Activated naive CD4-positive, alpha-beta T cell (primary cell): ENCODE measurements around the gene ENTPD3.
"Not testable (repeated sequence)": the region's sequence is repeated elsewhere in the genome, so short reads cannot be mapped to it uniquely, and the experiment has no call there.

Source experiments
- DNase-seq, 4 experiments: peaks; one replicate each; lab custom pipeline; 2025; lab: John Stamatoyannopoulos, UW

Gene ENTPD3

DNA sequence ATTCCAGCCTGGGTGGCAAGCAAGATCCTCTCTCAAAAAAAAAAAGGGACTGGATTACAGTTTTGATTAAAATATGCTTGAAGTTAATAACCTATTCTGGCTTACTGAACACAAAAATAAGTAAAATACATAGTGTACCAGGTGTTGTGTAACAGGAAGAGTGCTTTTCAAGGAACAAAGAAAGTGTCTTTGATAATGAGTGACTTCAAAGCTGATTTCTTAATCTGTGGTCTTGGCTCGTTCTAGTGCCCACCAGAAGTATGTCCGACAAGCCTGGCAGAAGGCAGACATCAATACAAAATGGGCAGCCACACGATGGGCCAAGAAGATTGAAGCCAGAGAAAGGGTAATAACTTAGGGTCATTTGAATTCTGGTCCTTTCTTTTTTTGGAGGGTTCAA, 74.2 kb downstream of the ENTPD3 start:
- DNase-seq: no peak

DNA sequence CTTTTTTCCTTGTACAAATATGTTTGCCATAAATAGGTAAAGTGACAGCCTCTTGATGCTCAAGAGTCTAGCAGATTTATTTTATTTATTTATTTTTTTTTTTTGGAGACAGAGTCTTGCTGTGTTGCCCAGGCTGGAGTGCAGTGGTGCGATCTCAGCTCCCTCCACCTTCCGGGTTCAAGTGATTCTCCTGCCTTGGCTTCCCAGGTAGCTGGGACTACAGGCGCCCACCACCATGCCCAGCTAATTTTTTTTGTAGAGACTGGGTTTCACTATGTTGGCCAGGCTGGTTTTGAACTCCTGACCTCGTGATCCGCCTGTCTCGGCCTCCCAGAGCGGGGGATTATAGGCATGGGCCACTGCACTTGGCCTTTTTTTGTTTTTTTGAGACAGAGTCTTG, 75.9 kb downstream of the ENTPD3 start:
- not testable (repeated sequence) for DNase-seq

GRCh38 chr3:40463579-40463978, 76.6 kb downstream of the ENTPD3 start:
- no peak for DNase-seq

DNA sequence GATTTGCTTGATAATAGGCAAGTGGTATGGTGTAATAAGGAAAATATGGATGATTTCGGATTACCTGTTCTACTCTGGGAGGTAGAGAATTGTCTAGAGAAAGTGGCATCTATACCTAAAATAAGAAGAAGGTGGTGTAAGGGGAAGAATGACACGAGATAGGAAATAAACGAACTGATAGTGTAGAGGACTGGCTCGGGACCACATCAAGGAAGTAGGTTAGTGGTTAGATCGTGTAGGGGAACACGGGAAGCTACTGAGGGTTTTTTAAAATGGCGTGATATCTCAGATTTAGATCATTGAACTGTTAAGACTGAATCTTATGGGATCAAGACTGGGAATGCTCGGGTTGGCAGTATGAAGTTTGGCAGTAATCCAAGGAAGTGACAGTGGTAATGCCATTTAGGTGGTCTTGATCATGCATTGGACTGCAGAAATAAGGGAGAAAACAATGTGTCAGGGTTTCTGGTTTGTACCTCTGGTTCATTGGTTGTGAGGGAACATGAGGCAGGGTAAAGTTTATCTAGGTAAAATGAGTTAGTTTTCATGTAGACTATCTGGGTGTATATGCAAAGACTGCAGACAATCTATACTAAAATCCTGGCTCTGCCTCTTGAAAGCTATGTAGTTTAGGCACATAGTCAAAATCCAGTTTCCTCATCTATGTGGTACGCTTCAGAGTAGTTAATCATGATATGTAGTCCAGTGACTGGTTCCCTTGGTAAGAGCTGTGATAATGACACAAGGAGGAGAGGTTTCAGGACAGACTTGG, 77.5 kb downstream of the ENTPD3 start:
- no peak for DNase-seq

GRCh38 chr3:40465111-40465407, 78.1 kb downstream of the ENTPD3 start:
- DNase-seq: no peak

GRCh38 chr3:40465456-40465855, 78.5 kb downstream of the ENTPD3 start:
- DNase-seq: no peak

DNA sequence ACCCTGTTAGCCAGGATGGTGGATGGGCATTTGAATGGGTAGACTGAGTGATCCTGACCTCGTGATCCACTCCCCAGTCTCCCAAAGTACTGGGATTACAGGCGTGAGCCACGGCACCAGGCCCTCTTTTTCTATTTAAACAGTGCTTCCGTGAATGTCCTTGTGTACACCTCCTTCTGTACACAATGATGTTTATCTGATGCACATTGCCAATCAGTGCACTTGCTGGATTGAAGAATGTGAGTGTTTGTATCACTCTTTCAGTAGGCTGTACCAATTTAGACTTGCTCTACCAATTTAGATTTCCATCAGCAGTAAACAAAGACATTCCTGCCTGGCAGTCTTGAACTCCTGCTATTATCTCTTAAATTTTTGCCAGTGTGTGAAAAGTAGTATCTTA, 81.0 kb downstream of the ENTPD3 start:
- no peak for DNase-seq

- DNase-seq: no peak
Observed at GRCh38 chr3:40470701-40471100, 83.7 kb downstream of the ENTPD3 start.

- peak in 2 of 4 experiments; percentile 21 to 39 for DNase-seq
Observed at GRCh38 chr3:40476478-40477470, 89.8 kb downstream of the ENTPD3 start, which contains the start of gene ZNF619. ZNF619 (plus strand) TSS chr3:40477122; CDS start chr3:40477980, 858 bp downstream.

DNA sequence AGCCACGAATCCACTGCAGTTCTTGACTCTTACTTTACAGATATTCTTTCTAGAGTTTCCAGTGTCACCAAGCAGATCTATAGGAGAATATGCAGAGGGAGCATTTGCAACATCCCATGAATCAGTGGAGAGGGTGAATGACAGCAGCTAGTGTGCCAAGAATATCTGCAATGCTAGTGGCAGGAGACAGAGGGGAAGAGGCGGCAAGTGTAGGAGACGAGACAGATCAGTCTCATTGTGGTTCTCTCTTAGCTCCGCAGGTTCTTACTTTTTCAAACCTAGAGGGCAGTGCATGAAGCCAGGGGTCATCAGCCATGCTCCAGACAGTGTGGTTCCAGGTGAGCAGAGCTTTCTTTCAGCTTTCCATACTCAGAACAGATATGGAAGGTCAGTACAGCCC, 90.7 kb downstream of the ENTPD3 start:
- DNase-seq: no peak
